Activated T-cell treated with anti-CD3 and anti-CD28 coated beads, Interleukin-2, amount 50 U/mL, for 24 hours (primary cell): Measurements from ENCODE around the gene ORC6.

Experiments used
- DNase-seq: peaks from one replicate; pipeline ENCODE4 v3.0.0-alpha.2; 2020
- H3K27ac Mint-ChIP-seq: 2 replicates; pipeline ENCODE4 v1.8.0; 2020; ENCODE audit warnings: mild to moderate bottlenecking, mixed read lengths
- H3K27me3 Mint-ChIP-seq: 2 replicates; pipeline ENCODE4 v1.8.0; 2020; ENCODE audit warnings: mixed read lengths
- H3K36me3 Mint-ChIP-seq: 2 replicates; pipeline ENCODE4 v1.8.0; 2020; ENCODE audit warnings: low read depth, mixed read lengths
- H3K4me1 Mint-ChIP-seq: 2 replicates; pipeline ENCODE4 v1.8.0; 2020; ENCODE audit warnings: low read depth, mixed read lengths
- H3K4me3 Mint-ChIP-seq: 2 replicates; pipeline ENCODE4 v1.8.0; 2020; ENCODE audit warnings: mild to moderate bottlenecking, moderate library complexity, mixed read lengths
- H3K9me3 Mint-ChIP-seq: 2 replicates; pipeline ENCODE4 v1.8.0; 2020; ENCODE audit warnings: mixed read lengths

ORC6 gene

DNA sequence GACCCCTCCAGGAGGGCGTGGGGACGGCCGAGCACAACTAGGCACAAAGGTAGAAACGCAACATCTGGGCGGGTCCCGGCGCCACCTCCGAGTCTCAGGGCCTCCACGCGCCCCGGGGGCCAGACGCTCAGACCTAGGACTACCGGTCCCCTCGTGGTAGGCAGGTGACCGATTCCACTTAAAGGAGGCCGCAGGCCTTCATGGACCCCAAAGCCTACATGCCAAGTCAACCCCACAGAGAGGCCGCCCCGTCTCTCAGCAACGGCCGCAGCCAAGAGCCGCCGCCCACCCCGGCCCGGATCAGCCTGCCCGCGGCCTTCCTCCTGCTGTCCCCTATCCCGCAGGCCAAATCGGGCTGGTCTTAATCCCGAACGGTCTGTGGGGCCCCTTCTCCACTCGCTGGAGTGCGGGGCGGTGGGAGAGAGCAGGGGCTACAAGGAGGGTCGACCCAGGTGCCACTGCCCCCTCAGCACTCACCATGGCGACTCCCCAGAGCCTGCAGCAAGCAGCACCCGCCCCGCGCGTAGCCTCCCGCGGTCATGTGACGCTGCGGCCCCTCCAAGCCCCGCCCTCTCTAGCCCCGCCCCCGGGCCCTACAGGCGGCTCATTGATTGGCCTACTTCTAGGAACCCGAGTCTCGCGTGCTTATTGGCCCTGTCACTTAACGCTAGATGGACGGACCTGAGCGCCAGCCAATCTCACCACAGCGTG, 650 bp upstream of the ORC6 start, which contains the start of gene VPS35:
Gene VPS35, minus strand, starts transcription at position 525 of the 711 bp plus-strand sequence. Its CDS starts 45 bp downstream, at position 480.
- Mint-ChIP-seq H3K4me1 (peaks cover 59% of the 10 kb centered on the region), H3K27ac (no peak within 1 kb of the TSS), H3K4me3 (no peak within 1 kb of the TSS), H3K36me3 (no peaks in the 10 kb centered on the region), H3K9me3 (no peaks in the 10 kb centered on the region), H3K27me3 (no peaks in the 10 kb centered on the region)
- peak; percentile 100 for DNase-seq

GRCh38 chr16:46690281-46691178, 1.1 kb downstream of the ORC6 start:
- Mint-ChIP-seq H3K9me3 (no peaks in the 10 kb centered on the region), H3K4me3 (no peak overlapping the region), H3K4me1 (peaks cover 42% of the 10 kb centered on the region), H3K36me3 (peaks cover 11% of the 10 kb centered on the region), H3K27me3 (no peaks in the 10 kb centered on the region), H3K27ac (no peak overlapping the region)
- DNase-seq: no peak

- Mint-ChIP-seq H3K9me3 (no peaks in the 10 kb centered on the region), H3K27me3 (no peaks in the 10 kb centered on the region), H3K36me3 (peaks cover 23% of the 10 kb centered on the region), H3K4me1 (peaks cover 36% of the 10 kb centered on the region), H3K4me3 (no peak overlapping the region), H3K27ac (peak overlapping the region; percentile 3)
- no peak for DNase-seq
Measured at GRCh38 chr16:46691726-46692125, 2.3 kb downstream of the ORC6 start.

GRCh38 chr16:46693598-46693997, 4.1 kb downstream of the ORC6 start:
- no peaks in the 10 kb centered on the region for H3K27me3 Mint-ChIP-seq
- H3K4me1 Mint-ChIP-seq: peaks cover 20% of the 10 kb centered on the region
- H3K36me3 Mint-ChIP-seq: peaks cover 41% of the 10 kb centered on the region
- no peak overlapping the region for H3K27ac Mint-ChIP-seq
- no peak for DNase-seq
- no peaks in the 10 kb centered on the region for H3K9me3 Mint-ChIP-seq
- H3K4me3 Mint-ChIP-seq: no peak overlapping the region

DNA sequence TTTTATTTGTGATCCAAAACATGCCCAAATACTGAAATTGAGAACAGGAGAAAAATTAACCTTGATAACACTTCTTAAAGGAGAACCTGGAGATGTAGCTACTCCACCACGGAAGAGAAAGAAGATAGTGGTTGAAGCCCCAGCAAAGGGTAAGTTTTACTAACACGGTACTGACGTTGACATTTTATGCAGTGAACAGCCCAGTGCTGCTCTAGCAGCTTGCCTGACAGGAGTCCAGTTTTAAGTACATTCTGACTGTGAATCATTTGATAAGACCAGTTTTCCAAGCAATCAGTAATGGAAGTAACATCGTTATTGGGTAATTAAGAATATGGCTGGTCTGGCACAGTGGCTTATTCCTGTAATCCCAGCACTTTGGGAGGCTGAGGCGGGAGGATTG, 6.5 kb downstream of the ORC6 start:
- H3K27ac Mint-ChIP-seq: no peak overlapping the region
- no peak overlapping the region for H3K4me3 Mint-ChIP-seq
- no peak for DNase-seq
- no peaks in the 10 kb centered on the region for H3K9me3 Mint-ChIP-seq
- peaks cover 14% of the 10 kb centered on the region for H3K4me1 Mint-ChIP-seq
- H3K27me3 Mint-ChIP-seq: no peaks in the 10 kb centered on the region
- H3K36me3 Mint-ChIP-seq: peaks cover 55% of the 10 kb centered on the region

GRCh38 chr16:46696957-46697356, 7.5 kb downstream of the ORC6 start:
- no peak for DNase-seq
- Mint-ChIP-seq H3K4me3 (no peak overlapping the region), H3K36me3 (peaks cover 58% of the 10 kb centered on the region)

DNA sequence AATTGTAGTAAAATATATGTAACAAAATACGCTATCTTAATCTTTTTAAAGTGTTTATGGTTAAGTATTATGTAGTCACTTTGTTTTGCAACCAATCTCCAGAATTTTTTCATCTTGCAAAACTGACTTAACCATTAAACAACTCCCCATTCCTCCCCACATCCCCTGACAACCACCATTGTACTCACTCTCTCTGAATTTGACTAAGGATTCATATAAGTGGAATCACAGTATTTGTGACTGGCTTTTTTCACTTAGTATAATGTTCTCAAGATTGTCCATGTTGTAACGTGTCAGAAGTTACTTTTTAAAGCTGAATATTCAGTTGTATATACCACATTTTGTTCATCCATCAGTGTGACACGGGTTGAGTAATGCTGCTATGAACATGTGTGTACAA, 10.6 kb downstream of the ORC6 start:
- H3K9me3 Mint-ChIP-seq: no peaks in the 10 kb centered on the region
- peaks cover 3% of the 10 kb centered on the region for H3K4me1 Mint-ChIP-seq
- no peak overlapping the region for H3K4me3 Mint-ChIP-seq
- DNase-seq: no peak
- no peak overlapping the region for H3K27ac Mint-ChIP-seq
- H3K27me3 Mint-ChIP-seq: no peaks in the 10 kb centered on the region
- peaks cover 65% of the 10 kb centered on the region for H3K36me3 Mint-ChIP-seq

More at GRCh38 chr16:46696957-46697356, 7.5 kb downstream of the ORC6 start:
- no peaks in the 10 kb centered on the region for H3K9me3 Mint-ChIP-seq
- H3K27me3 Mint-ChIP-seq: no peaks in the 10 kb centered on the region
- H3K27ac Mint-ChIP-seq: no peak overlapping the region
- peaks cover 4% of the 10 kb centered on the region for H3K4me1 Mint-ChIP-seq

GRCh38 chr16:46701615-46702014, 12.2 kb downstream of the ORC6 start:
- no peak overlapping the region for H3K4me3 Mint-ChIP-seq
- no peak for DNase-seq
- H3K27me3 Mint-ChIP-seq: no peaks in the 10 kb centered on the region
- peaks cover 50% of the 10 kb centered on the region for H3K36me3 Mint-ChIP-seq
- no peak overlapping the region for H3K27ac Mint-ChIP-seq
- H3K9me3 Mint-ChIP-seq: no peaks in the 10 kb centered on the region
- peaks cover 3% of the 10 kb centered on the region for H3K4me1 Mint-ChIP-seq

DNA sequence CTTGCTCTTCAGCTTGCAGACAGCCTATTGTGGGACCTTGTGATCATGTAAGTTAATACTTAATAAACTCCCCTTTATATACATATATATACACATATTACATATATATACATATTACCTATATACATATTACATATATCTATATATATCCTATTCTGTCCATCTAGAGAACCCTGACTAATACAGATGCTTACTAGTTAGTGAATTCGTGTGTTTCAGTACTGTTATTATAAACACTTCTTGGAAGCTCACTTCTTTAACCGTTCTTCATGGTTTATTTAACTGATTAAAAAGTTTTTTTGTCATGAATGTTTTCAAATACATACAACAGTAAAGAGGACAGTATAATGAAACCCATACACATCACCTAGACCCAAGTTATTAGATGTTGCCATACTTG, 12.6 kb downstream of the ORC6 start:
- Mint-ChIP-seq H3K27me3 (no peaks in the 10 kb centered on the region), H3K36me3 (peaks cover 46% of the 10 kb centered on the region), H3K4me3 (no peak overlapping the region)

GRCh38 chr16:46706642-46707041, 17.2 kb downstream of the ORC6 start:
- Mint-ChIP-seq H3K27ac (no peak overlapping the region), H3K27me3 (no peaks in the 10 kb centered on the region), H3K4me3 (no peak overlapping the region), H3K36me3 (peaks cover 16% of the 10 kb centered on the region), H3K4me1 (peaks cover 3% of the 10 kb centered on the region), H3K9me3 (no peaks in the 10 kb centered on the region)
- DNase-seq: no peak

More for the DNA sequence above, 12.6 kb downstream of the ORC6 start:
- no peak for DNase-seq
- H3K9me3 Mint-ChIP-seq: no peaks in the 10 kb centered on the region
- no peak overlapping the region for H3K27ac Mint-ChIP-seq
- peaks cover 3% of the 10 kb centered on the region for H3K4me1 Mint-ChIP-seq

GRCh38 chr16:46709469-46710005, 20.1 kb downstream of the ORC6 start:
- H3K4me1 Mint-ChIP-seq: no peaks in the 10 kb centered on the region
- no peak overlapping the region for H3K4me3 Mint-ChIP-seq
- H3K27me3 Mint-ChIP-seq: no peaks in the 10 kb centered on the region
- H3K9me3 Mint-ChIP-seq: no peaks in the 10 kb centered on the region
- no peak overlapping the region for H3K27ac Mint-ChIP-seq
- H3K36me3 Mint-ChIP-seq: no peaks in the 10 kb centered on the region
- no peak for DNase-seq

GRCh38 chr16:46711106-46712058, 21.9 kb downstream of the ORC6 start:
- Mint-ChIP-seq H3K27me3 (no peaks in the 10 kb centered on the region), H3K4me1 (no peaks in the 10 kb centered on the region), H3K36me3 (no peaks in the 10 kb centered on the region), H3K4me3 (no peak overlapping the region), H3K9me3 (no peaks in the 10 kb centered on the region), H3K27ac (no peak overlapping the region)
- no peak for DNase-seq

DNA sequence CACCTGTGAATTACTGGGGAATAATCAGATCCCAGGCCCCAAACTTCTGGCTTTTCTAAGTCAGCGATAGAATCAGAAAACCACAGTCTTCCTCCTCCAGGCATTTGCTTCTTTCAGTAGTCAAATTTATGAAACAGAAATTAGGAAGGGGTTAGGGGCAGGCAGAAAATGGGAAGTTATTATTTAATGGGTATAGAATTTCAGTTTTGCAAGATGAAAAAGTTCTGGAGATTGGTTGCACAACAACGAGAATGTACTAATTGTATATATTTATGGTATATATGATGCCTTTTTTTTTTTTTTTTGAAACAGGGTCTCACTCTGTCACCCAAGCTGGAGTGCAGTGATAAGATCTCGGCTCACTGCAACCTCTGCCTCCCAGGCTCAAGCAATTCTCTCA, 23.5 kb downstream of the ORC6 start:
- Mint-ChIP-seq H3K36me3 (no peaks in the 10 kb centered on the region), H3K9me3 (no peaks in the 10 kb centered on the region), H3K4me3 (no peak overlapping the region), H3K4me1 (no peaks in the 10 kb centered on the region), H3K27me3 (no peaks in the 10 kb centered on the region), H3K27ac (no peak overlapping the region)
- DNase-seq: no peak

- Mint-ChIP-seq H3K27ac (no peak overlapping the region), H3K4me1 (no peaks in the 10 kb centered on the region), H3K36me3 (no peaks in the 10 kb centered on the region), H3K4me3 (no peak overlapping the region), H3K27me3 (no peaks in the 10 kb centered on the region), H3K9me3 (no peaks in the 10 kb centered on the region)
- DNase-seq: no peak
Measured at GRCh38 chr16:46713634-46714033, 24.2 kb downstream of the ORC6 start.
